ENCODE data around the gene OR6A2.

- TF ChIP-seq CTCF (conservative IDR thresholded peaks at IDR 0.05 in 1 of 2, IDR thresholded peaks at IDR 0.05 in 1 of 2; ENCODE audit: low read depth in 1 of 2, low read length in 2 of 2) (no peak), EZH2 (IDR thresholded peaks at IDR 0.05; ENCODE audit: low read length, missing control alignments) (no peak)
These were observed 19.5 kb upstream of the OR6A2 start for GRCh38 chr11:6818967-6819366.
